ENCODE measurements around the gene ARID1A. TPM values are rescaled to one million over a fixed set of nuclear protein-coding genes. Genes with fewer than 3 reads are reported as not detected.
A peak's percentile ranks its signal among the peaks of the same experiment; 100 is the strongest.
"Not testable (repeated sequence)": the region's sequence is repeated elsewhere in the genome, so short reads cannot be mapped to it uniquely, and the experiment has no call there.

ARID1A gene
- 100 to 1,000 TPM in 1 of 4 donors, 10 to 100 TPM in 3; 79.3 to 103 (median 91.0) TPM for polyA plus RNA-seq (ENCODE audit: insufficient read length in 4 of 4)

GRCh38 chr1:26695356-26696118, at the start of gene ARID1A:
ARID1A (plus strand) TSS chr1:26696015; CDS start chr1:26696404, 389 bp downstream.
- DNase-seq (ENCODE audit: low read depth in 4 of 4, low spot score in 3 of 4) = peak; percentile 91 to 95 (median 95)

DNA sequence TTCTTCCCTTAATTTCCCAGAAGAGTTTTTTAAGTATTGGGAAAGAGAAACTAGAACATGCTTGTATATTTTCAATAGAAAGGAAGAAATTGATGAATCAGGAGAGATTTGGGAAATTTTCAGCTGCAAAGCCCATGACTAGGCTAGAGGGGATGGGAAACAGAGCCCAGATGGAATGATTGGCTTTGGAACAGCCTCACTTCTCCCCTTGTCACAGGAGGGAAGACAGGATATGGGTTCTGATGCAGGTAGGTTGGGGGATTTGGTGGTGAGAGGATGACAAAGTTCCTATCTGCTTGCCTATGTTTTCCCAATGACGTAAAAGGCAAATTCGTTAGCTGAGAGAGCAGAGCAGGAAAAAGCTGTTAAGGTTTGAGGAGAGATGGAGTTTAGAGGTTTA, 31.0 kb upstream of the ARID1A start:
- DNase-seq (ENCODE audit: low read depth in 4 of 4, low spot score in 3 of 4) = no peak

- no peak for DNase-seq (ENCODE audit: low read depth in 4 of 4, low spot score in 3 of 4)
Observed at GRCh38 chr1:26666855-26667254, 29.0 kb upstream of the ARID1A start.

DNA sequence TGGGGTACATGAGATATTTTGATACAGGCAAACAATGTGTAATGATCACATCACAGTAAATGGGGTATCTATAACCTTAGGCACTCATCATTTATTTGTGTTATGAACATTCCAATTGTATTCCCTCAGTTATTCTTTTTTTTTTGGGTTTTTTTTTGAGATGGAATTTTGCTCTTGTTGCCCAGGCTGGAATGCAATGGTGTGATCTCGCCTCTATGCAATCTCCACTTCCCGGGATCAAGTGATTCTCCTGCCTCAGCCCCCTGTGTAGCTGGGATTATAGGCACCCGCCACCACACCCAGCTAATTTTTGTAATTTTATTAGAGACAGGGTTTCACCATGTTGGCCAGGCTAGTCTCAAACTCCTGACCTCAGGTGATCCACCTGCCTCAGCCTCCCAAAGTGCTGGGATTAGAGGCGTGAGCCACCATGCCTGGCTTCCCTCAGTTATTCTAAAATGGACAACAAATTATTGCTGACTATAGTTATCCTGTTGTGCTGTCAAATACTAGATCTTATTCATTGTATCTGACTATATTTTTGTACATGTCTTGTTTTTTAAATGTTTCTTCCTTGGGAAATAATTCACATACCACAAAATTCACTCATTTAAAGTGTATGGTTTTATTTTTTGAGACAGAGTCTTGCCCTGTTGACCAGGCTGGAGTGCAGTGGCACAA, 27.6 kb upstream of the ARID1A start:
- not testable (repeated sequence) for DNase-seq (ENCODE audit: low read depth in 4 of 4, low spot score in 3 of 4)

DNA sequence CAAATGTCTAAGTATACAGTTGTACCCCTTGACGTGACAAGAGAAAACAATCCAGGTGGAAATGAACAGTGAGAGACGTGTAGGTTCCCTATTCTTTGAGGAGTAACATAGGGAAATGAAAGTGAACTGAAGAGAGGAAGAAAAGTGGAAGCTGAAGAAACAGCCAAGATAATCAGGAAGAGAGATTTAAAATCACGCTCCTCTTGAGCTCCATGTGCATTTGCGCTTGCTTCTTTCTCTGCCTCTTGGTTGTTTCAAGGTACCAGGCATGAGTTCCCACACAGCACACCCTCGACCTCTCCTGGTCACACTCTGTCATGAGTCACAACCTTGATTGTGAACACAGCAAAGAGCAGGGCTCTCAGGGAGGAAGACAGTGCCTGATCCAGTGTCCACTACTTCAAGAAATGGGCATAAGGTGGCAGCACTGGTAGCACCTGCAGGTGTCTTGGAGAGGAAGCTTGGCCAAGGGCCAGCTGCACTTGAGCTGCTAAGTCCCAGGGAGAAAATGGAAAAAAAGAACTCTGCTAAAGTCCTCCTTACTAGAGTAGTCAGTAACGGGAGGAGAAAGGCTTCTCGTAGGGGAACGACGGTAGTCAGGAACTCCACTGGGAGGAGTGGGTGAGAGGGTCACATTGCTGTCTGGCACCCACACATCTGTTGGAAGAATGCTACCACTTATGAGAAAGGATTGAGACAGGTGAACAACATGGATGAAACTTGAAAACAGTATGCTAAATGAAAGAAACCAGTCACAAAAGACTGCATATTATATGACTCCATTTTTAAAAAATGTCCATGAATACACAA, 18.3 kb upstream of the ARID1A start:
- peak in 2 of 4 donors; percentile 79 to 83 for DNase-seq (ENCODE audit: low read depth in 4 of 4, low spot score in 3 of 4)

- DNase-seq (ENCODE audit: low read depth in 4 of 4, low spot score in 3 of 4) = no peak
Observed at GRCh38 chr1:26684763-26685508, 10.9 kb upstream of the ARID1A start.

- DNase-seq (ENCODE audit: low read depth in 4 of 4, low spot score in 3 of 4) = no peak
Observed at GRCh38 chr1:26686795-26687194, 9.0 kb upstream of the ARID1A start.

DNA sequence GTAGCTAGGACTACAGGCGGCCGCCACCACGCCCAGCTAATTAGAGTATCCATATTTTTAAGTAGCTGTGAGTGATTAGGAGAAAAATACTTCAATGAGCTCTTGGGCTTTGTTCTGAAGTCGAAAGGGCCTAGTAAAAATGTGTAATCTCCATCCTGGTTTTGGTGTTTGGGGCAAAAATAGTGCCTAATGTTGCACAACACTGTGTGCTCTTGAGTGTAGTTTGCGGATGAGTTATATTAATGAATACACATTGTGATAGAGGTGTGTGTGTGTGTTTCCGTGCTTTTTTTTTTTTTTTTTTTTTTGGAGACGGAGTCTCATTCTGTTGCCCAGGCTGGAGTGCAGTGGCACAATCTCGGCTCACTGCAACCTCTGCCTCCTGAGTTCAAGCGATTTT, 6.3 kb upstream of the ARID1A start:
- no peak for DNase-seq (ENCODE audit: low read depth in 4 of 4, low spot score in 3 of 4)

- no peak for DNase-seq (ENCODE audit: low read depth in 4 of 4, low spot score in 3 of 4)
Observed at GRCh38 chr1:26690157-26690556, 5.7 kb upstream of the ARID1A start.

DNA sequence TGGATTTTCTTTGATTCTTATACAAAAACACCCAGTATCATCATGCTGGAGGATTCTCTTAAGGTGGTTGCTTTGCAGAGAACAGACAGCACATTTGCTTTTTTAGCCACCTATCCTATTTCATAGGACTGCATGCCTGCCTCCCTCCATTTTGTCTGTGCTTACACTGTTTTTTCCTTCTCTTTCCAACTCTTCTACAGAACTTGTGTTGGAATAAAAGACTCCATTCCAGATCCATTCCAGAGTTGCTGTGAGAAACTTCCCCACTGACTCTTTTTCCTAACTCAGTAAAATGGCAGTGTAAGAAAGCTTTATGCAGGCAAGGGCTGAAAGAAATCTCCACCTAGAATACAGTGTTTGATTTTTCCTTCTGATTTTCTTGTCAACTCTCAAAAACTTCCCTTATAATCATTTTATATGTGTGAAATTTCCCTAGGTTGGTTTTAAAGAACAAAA, 5.2 kb upstream of the ARID1A start:
- no peak for DNase-seq (ENCODE audit: low read depth in 4 of 4, low spot score in 3 of 4)

- peak; percentile 85 to 92 (median 87) for DNase-seq (ENCODE audit: low read depth in 4 of 4, low spot score in 3 of 4)
Observed at GRCh38 chr1:26692211-26692792, 3.5 kb upstream of the ARID1A start.

GRCh38 chr1:26692793-26693490, 2.9 kb upstream of the ARID1A start:
- DNase-seq (ENCODE audit: low read depth in 4 of 4, low spot score in 3 of 4) = peak; percentile 92 to 96 (median 94)

DNA sequence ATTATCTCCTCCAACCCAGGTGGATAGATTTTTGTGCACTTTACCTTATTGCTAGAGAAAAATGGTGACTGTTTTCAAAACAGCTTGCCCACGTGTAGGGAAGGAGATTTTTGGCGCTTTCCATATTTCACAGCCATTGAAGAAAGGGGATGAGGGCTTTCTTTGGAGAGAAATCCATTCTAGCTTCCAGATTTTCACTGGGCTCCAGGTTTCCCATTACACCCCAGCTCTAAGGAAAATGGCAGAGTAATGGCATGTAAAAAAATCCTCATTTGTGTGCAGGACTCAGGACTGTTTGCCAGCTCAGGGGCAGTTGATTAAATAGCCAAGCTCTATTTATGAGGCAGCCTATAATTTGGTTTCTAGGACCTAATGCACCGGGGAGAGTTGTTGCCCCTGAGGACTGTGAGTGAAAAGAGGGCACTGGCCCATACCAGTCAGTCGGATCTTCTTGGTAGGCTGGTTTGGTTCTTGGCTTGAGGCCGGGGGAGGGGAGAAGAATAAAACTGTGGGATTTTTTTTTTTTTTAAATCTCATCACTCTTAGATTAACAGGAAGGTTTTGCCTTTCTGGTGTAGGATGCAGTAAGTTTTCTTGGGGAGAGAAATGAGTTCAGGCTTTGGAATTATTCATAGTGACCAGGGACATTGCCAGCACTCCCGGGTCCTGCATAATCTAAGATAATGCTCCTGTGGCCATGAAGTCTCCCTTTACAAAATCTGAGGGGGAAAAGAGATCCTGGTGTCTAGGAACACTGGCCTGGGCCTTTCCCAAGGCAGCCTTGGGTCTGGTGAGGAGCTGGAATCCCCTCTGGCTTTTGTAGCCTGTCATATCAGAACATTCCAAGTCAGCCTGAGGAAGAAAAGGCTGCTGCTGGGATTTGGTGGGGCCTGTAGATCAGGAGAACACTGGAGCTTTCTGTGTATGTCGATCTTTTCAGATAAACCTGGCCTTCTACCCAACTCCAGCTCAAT, 1.9 kb upstream of the ARID1A start:
- no peak for DNase-seq (ENCODE audit: low read depth in 4 of 4, low spot score in 3 of 4)

DNA sequence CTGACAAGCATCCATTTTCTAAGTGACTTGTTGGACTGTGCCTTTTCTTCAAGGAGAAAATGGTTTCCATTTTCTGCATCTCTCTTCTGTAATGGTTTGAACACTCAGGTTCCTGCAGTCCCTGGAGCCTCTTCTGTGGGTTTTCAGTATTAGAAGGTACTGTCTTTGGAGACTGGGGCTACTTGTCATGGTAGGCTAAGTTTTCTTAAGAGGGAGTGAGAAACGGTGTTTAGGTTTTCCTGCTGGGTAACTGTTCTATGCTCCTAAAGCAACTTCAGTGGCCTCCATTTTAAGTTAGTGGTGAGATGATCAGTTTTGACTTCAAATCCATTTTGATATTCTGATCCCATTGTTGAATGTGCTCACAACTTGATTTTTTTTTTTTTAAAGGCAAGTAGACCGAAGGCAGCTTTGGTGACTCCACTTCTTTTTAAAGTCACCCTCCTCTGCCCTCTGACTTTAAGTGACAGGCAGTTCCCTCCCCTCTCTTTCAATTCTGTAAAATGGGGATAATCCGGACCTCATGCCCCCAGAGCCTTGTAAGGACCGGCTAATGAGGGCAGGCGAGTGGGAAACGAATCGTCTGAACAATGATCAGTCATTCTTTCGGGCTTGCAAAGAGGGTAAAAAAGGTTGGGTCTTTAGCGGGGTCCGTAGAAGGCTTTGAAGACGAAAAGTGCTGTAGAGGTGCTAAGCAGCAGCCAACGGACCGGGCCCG, 1.0 kb upstream of the ARID1A start:
- no peak for DNase-seq (ENCODE audit: low read depth in 4 of 4, low spot score in 3 of 4)

- DNase-seq (ENCODE audit: low read depth in 4 of 4, low spot score in 3 of 4) = no peak
Observed at GRCh38 chr1:26696119-26696653, 371 bp downstream of the ARID1A start.

DNA sequence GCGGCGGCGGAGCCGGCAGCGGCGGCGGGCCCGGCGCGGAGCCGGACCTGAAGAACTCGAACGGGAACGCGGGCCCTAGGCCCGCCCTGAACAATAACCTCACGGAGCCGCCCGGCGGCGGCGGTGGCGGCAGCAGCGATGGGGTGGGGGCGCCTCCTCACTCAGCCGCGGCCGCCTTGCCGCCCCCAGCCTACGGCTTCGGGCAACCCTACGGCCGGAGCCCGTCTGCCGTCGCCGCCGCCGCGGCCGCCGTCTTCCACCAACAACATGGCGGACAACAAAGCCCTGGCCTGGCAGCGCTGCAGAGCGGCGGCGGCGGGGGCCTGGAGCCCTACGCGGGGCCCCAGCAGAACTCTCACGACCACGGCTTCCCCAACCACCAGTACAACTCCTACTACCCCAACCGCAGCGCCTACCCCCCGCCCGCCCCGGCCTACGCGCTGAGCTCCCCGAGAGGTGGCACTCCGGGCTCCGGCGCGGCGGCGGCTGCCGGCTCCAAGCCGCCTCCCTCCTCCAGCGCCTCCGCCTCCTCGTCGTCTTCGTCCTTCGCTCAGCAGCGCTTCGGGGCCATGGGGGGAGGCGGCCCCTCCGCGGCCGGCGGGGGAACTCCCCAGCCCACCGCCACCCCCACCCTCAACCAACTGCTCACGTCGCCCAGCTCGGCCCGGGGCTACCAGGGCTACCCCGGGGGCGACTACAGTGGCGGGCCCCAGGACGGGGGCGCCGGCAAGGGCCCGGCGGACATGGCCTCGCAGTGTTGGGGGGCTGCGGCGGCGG, 1.0 kb downstream of the ARID1A start:
- no peak for DNase-seq (ENCODE audit: low read depth in 4 of 4, low spot score in 3 of 4)

Measured in left renal pelvis (tissue), 4 donors.